Hepatocyte (in vitro differentiated cells): Measurements from ENCODE around the gene DAB2IP. TPM values are rescaled to one million over a fixed set of nuclear protein-coding genes. Genes with fewer than 3 reads are reported as not detected.

Experiments
- DNase-seq: peaks from one replicate; pipeline ENCODE4 v3.0.0-alpha.2; 2016; ENCODE audit warnings: low spot score
- H2AFZ ChIP-seq: fragments of 200-600 bp; sonication (generic); 2 replicates; pipeline ENCODE4 v1.6.0; 2016; ENCODE audit warnings: antibody characterized with exemption, mild to moderate bottlenecking
- H3K27ac ChIP-seq: fragments of 200-600 bp; sonication (generic); 2 replicates; pipeline ENCODE4 v1.5.1; 2016; ENCODE audit warnings: mild to moderate bottlenecking
- H3K27me3 ChIP-seq: fragments of 200-600 bp; sonication (generic); 2 replicates; pipeline ENCODE4 v1.6.1; 2016
- H3K36me3 ChIP-seq: fragments of 200-600 bp; sonication (generic); replicated peaks from 2 replicates; pipeline ENCODE4 v1.5.1; 2016; ENCODE audit warnings: low read depth; ENCODE audit not compliant: insufficient read depth
- H3K4me1 ChIP-seq: fragments of 200-600 bp; sonication (generic); 2 replicates; pipeline ENCODE4 v1.5.1; 2016; ENCODE audit warnings: mild to moderate bottlenecking, moderate library complexity; ENCODE audit not compliant: insufficient read depth
- H3K4me2 ChIP-seq: fragments of 200-600 bp; sonication (generic); 2 replicates; pipeline ENCODE4 v1.6.0; 2016
- H3K4me3 ChIP-seq: fragments of 200-600 bp; sonication (generic); 2 replicates; pipeline ENCODE4 v1.5.1; 2016; ENCODE audit warnings: mild to moderate bottlenecking
- H3K79me2 ChIP-seq: fragments of 200-600 bp; sonication (generic); 2 replicates; pipeline ENCODE4 v1.6.0; 2017; ENCODE audit warnings: mild to moderate bottlenecking
- H3K9me2 ChIP-seq: fragments of 200-600 bp; sonication (generic); replicated peaks from 2 replicates; pipeline ENCODE4 v1.6.0; 2017; ENCODE audit warnings: mild to moderate bottlenecking; ENCODE audit not compliant: insufficient read depth
- H3K9me3 ChIP-seq: fragments of 200-600 bp; sonication (generic); 2 replicates; pipeline ENCODE4 v1.5.1; 2016; ENCODE audit warnings: low read depth, mild to moderate bottlenecking
- H4K20me1 ChIP-seq: fragments of 200-600 bp; sonication (generic); 2 replicates; pipeline ENCODE4 v1.6.0; 2016; ENCODE audit warnings: mild to moderate bottlenecking; ENCODE audit not compliant: insufficient read depth, poor library complexity, severe bottlenecking
- EZH2 ChIP-seq: fragments of 200-600 bp; sonication (generic); IDR thresholded peaks from 2 replicates; pipeline ENCODE4 v1.6.1; 2016; ENCODE audit warnings: antibody characterized with exemption, mild to moderate bottlenecking, borderline replicate concordance
- EZH2phosphoT487 ChIP-seq: fragments of 200-600 bp; sonication (generic); IDR thresholded peaks from one replicate; pipeline ENCODE4 v1.6.1; 2018; ENCODE audit warnings: antibody characterized with exemption, mild to moderate bottlenecking, low read depth, moderate library complexity; ENCODE audit not compliant: unreplicated experiment, severe bottlenecking
- WGBS: methylation state at CpG from one replicate; pipeline ENCODE4 v1.1.6; 2016; ENCODE audit warnings: low lambda C conversion rate; ENCODE audit errors: missing lambda C conversion rate; 5-methylcytosine and 5-hydroxymethylcytosine counted together
- polyA plus RNA-seq: library from polyadenylated mRNA; unstranded; fragments of >200 nt; fragmentation: Nextera tagmentation; extraction: Ambion mirVana; gene quantifications from 2 replicates; pipeline ENCODE4 v1.2.1, GENCODE V29; 2016
- total RNA-seq: library from RNA; depleted of rRNA; stranded (reverse); fragments of >200 nt; gene quantifications from 2 replicates; pipeline ENCODE4 v1.2.3, GENCODE V29; 2014
- TF ChIP-seq, protein P1 (sequence below): fragments of 200-600 bp; sonication (generic); IDR thresholded peaks from 2 replicates; pipeline ENCODE4 v1.5.1; 2016; ENCODE audit warnings: antibody characterized with exemption, mild to moderate bottlenecking; ENCODE audit not compliant: poor library complexity

Gene DAB2IP
- total and polyA plus RNA-seq, 2 experiments from 2014 or later, result 11.6 to 31.0 TPM

DNA sequence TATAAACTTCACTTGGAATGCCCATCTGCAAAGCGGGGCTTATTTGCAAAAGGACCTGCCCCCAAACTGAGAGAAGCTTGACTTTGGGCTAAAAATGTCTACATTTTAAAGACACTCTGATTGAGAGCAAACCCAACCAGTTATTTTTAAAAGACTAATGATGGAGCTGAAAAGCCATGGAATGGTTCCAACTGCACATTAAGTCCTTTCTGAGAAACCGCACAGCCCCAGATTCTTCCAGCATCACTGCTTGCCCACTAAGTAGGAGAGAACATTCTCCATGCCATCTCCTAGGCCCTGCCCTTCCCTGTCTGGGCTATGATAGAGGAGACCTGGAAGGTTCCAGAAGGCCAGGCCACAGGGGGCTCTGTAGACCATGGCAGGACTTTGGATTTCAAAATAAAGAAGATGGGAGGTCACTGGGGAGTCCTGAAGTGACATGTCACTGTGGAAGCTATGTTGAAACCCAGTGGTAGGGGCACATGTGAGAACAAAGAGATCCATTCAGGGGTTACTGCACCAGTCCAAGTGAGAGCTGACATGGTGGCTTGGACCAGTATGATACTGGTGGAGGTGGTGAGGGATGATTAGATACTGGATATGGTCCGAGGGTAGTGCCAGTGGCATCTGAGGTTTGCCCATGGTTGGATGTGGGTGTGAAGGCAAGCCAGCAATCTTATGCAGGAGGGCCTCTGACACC is 179.2 kb downstream of the DAB2IP start:
- no peak for DNase-seq
- WGBS, result 81% methylated on average over 3 of the region's 3 CpGs
- Histone ChIP-seq H3K79me2 (no peaks in the 10 kb centered on the region), H3K4me1 (no peaks in the 10 kb centered on the region), H3K9me2 (no peaks in the 10 kb centered on the region), H2AFZ (no peak overlapping the region), H3K9me3 (no peaks in the 10 kb centered on the region), H3K27me3 (no peaks in the 10 kb centered on the region), H3K36me3 (no peaks in the 10 kb centered on the region), H3K27ac (no peak overlapping the region), H4K20me1 (no peaks in the 10 kb centered on the region), H3K4me3 (no peak overlapping the region), H3K4me2 (no peak overlapping the region)
- TF ChIP-seq EZH2phosphoT487 (no peak), EZH2 (no peak)
- TF ChIP-seq, protein P1, sequence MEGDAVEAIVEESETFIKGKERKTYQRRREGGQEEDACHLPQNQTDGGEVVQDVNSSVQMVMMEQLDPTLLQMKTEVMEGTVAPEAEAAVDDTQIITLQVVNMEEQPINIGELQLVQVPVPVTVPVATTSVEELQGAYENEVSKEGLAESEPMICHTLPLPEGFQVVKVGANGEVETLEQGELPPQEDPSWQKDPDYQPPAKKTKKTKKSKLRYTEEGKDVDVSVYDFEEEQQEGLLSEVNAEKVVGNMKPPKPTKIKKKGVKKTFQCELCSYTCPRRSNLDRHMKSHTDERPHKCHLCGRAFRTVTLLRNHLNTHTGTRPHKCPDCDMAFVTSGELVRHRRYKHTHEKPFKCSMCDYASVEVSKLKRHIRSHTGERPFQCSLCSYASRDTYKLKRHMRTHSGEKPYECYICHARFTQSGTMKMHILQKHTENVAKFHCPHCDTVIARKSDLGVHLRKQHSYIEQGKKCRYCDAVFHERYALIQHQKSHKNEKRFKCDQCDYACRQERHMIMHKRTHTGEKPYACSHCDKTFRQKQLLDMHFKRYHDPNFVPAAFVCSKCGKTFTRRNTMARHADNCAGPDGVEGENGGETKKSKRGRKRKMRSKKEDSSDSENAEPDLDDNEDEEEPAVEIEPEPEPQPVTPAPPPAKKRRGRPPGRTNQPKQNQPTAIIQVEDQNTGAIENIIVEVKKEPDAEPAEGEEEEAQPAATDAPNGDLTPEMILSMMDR, result no peak

DNA sequence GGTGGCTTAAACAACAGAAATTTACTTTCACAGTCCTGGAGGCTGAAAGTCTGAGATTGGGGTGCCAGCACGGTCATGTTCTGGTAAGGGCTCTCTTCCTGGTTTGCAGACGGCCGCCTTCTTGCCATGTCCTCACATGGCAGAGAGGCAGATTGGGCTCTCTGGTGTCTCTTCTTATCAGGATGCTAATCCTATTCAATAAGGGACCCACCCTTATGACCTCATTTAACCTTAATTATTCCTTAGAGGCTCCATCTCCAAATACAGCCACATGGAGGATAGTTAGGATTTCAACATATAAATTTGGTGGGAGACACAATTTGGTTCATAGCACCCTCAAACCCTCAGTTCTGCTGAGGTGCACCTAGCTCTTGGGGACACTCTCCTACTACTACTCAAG is 180.4 kb downstream of the DAB2IP start:
- WGBS, result 91% methylated on average over 3 of the region's 3 CpGs
- Histone ChIP-seq H3K4me1 (no peaks in the 10 kb centered on the region), H3K36me3 (no peaks in the 10 kb centered on the region), H3K9me2 (no peaks in the 10 kb centered on the region), H3K9me3 (no peaks in the 10 kb centered on the region), H4K20me1 (no peaks in the 10 kb centered on the region), H3K27ac (no peak overlapping the region), H3K79me2 (no peaks in the 10 kb centered on the region), H3K4me3 (no peak overlapping the region), H2AFZ (no peak overlapping the region), H3K4me2 (no peak overlapping the region), H3K27me3 (no peaks in the 10 kb centered on the region)
- no peak for TF ChIP-seq EZH2phosphoT487
- TF ChIP-seq, protein P1, result no peak
- no peak for DNase-seq

DNA sequence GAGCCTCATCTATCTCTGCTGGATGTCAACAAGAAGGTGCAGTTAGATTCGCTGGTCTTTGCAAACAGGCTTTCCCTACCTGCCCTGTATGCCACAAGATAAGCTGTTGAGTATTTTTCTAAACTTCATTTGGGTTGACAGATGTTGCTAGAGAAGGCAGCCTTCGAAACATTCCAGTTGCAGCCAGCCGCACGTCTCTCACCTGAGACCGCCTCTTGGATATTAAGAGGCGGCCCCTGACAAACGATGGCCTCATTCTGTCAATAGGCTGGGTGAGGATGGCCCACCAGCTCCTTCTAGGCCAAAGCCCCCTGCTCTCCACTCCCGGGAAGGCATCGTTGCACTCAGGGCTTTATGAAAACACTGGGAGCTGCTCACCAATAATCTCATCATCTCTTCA is 181.6 kb downstream of the DAB2IP start:
- no peak for TF ChIP-seq EZH2
- TF ChIP-seq, protein P1, result no peak
- no peak for TF ChIP-seq EZH2phosphoT487
- H3K4me2 ChIP-seq, result no peak overlapping the region
- DNase-seq, result no peak
- no peak overlapping the region for H2AFZ ChIP-seq
- no peaks in the 10 kb centered on the region for H3K36me3 ChIP-seq
- H3K4me1 ChIP-seq, result no peaks in the 10 kb centered on the region
- no peak overlapping the region for H3K4me3 ChIP-seq
- no peaks in the 10 kb centered on the region for H3K27me3 ChIP-seq
- H3K27ac ChIP-seq, result no peak overlapping the region
- H3K79me2 ChIP-seq, result no peaks in the 10 kb centered on the region
- WGBS, result 90% methylated on average over 9 of the region's 9 CpGs
- H3K9me3 ChIP-seq, result no peaks in the 10 kb centered on the region
- H4K20me1 ChIP-seq, result no peaks in the 10 kb centered on the region
- H3K9me2 ChIP-seq, result no peaks in the 10 kb centered on the region

Other genes with a start within 250 kb of the DAB2IP start
- 0.07 and 0.72 TPM in 2 replicates for gene GGTA1, start 151.8 kb upstream of the DAB2IP start, total RNA-seq
- 0.77 and 0.95 TPM in 2 replicates for gene GGTA1, start 151.8 kb upstream of the DAB2IP start, polyA plus RNA-seq